SIG-M5 treated with dmso at 0.1 percent for 504 hours (cell line): ENCODE results near the gene MST1.
A peak's percentile ranks its signal among the peaks of the same experiment; 100 is the strongest.

Source experiments
- DNase-seq: peaks from one replicate; lab custom pipeline; 2025; ENCODE audit not compliant: unreplicated experiment; lab: John Stamatoyannopoulos, UW

MST1 gene

GRCh38 chr3:49638445-49638844 is 50.8 kb downstream of the MST1 start:
- DNase-seq: peak; percentile 57

- no peak for DNase-seq
Measured at GRCh38 chr3:49636883-49637609, 52.2 kb downstream of the MST1 start.

- DNase-seq: no peak
Measured at GRCh38 chr3:49634736-49635135, 54.5 kb downstream of the MST1 start.
